GM19099 (cell line): Measurements from ENCODE around the gene MED8.

Source experiments
- POLR2A ChIP-seq: IDR thresholded peaks from 3 replicates; pipeline ENCODE4 v1.6.1; 2011; ENCODE audit warnings: low read depth; ENCODE audit not compliant: insufficient read length; ENCODE audit errors: extremely low read depth

The MED8 gene

GRCh38 chr1:43358746-43359693, 30.6 kb downstream of the MED8 start, which contains the start of gene CDC20:
Gene CDC20 (plus strand): TSS chr1:43358981. CDS start chr1:43359216, 235 bp downstream.
- TF ChIP-seq POLR2A: peak; percentile 87

GRCh38 chr1:43358121-43358745, 31.4 kb downstream of the MED8 start:
- TF ChIP-seq POLR2A: peak; percentile 63

GRCh38 chr1:43357251-43357650, 32.3 kb downstream of the MED8 start:
- no peak for TF ChIP-seq POLR2A

GRCh38 chr1:43354936-43355335, 34.7 kb downstream of the MED8 start:
- TF ChIP-seq POLR2A: no peak

- no peak for TF ChIP-seq POLR2A
These were observed 35.1 kb downstream of the MED8 start for GRCh38 chr1:43354471-43354870.

GRCh38 chr1:43352881-43353280, 36.7 kb downstream of the MED8 start:
- no peak for TF ChIP-seq POLR2A

GRCh38 chr1:43352351-43352705, 37.3 kb downstream of the MED8 start:
- TF ChIP-seq POLR2A: no peak

GRCh38 chr1:43351421-43352350, 37.9 kb downstream of the MED8 start:
- TF ChIP-seq POLR2A: no peak

- TF ChIP-seq POLR2A: no peak
These were observed 38.6 kb downstream of the MED8 start for GRCh38 chr1:43350976-43351375.

GRCh38 chr1:43349594-43350306, 39.9 kb downstream of the MED8 start:
- TF ChIP-seq POLR2A: no peak

GRCh38 chr1:43348809-43349593, 40.6 kb downstream of the MED8 start:
- TF ChIP-seq POLR2A: no peak

- no peak for TF ChIP-seq POLR2A
These were observed 41.2 kb downstream of the MED8 start for GRCh38 chr1:43348343-43348808.

GRCh38 chr1:43346636-43347035, 43.0 kb downstream of the MED8 start:
- TF ChIP-seq POLR2A: no peak
